K562 (cell line): ENCODE data around the gene NEMP1. TPM values are rescaled to one million over a fixed set of nuclear protein-coding genes. Genes with fewer than 3 reads are reported as not detected.

Experiments
- ATAC-seq: fragments of 200-7000 bp; cut with Tn5 transposase; 3 replicates; pipeline ENCODE4 v1.9.1; 2020; ENCODE audit warnings: moderate library complexity
- BruUV-seq: library from RNA; stranded (reverse); fragments of 400-500 nt; replicated peaks from 2 replicates; lab custom pipeline; 2021; lab: Mats Ljungman, UMichigan
- CTCF ChIA-PET: fragments of 300-600 bp; formaldehyde crosslinking; extraction: SDS; loops from one replicate; lab custom pipeline; 2021; ENCODE audit warnings: low intra/inter-chr PET ratio; lab: Yijun Ruan, JAX
- POLR2A ChIA-PET: fragments of 300-600, 350-650 bp; sonication (Branson Sonifier 250); formaldehyde crosslinking; extraction: SDS; loops from one replicate; lab custom pipeline; 2021; ENCODE audit warnings: antibody characterized with exemption, inconsistent platforms; lab: Yijun Ruan, JAX
- DNase-seq, 4 experiments: peaks; one replicate each; pipeline versions ENCODE4 v3.0.0 to v3.0.0-alpha.2; 2011 to 2018; ENCODE audit warnings: low spot score in 3 of 4, mixed read lengths in 3 of 4; ENCODE audit errors: extremely low read depth in 1 of 4
- FAIRE-seq: peaks from 2 replicates; lab custom pipeline; 2011; peaks lifted over from hg19 to GRCh38; lab: Jason Lieb, UNC
- H2AFZ ChIP-seq: 2 replicates; pipeline ENCODE4 v1.6.0; 2011; ENCODE audit warnings: low read depth, low read length, control low read depth, inconsistent platforms
- H3K27ac ChIP-seq: fragments of 200-600 bp; 3 replicates; pipeline ENCODE4 v1.8.0; 2011; ENCODE audit warnings: low read depth, mild to moderate bottlenecking, control low read depth, inconsistent platforms, low read length, moderate library complexity, mixed read lengths; ENCODE audit errors: extremely low read depth
- H3K27me3 ChIP-seq, 2 experiments: fragments of 300-600 bp in 1 of 2; 2 replicates in 1 of 2; 3 replicates in 1 of 2; pipeline versions ENCODE4 v1.6.0 to v1.8.0; 2011; ENCODE audit warnings: inconsistent platforms in 2 of 2, low read length in 2 of 2, mild to moderate bottlenecking in 1 of 2, mixed read lengths in 1 of 2, moderate library complexity in 1 of 2; ENCODE audit not compliant: control insufficient read depth in 2 of 2, insufficient read depth in 2 of 2
- H3K36me3 ChIP-seq: fragments of 300-600 bp; 3 replicates; pipeline ENCODE4 v1.8.0; 2011; ENCODE audit warnings: mild to moderate bottlenecking, low read length, inconsistent platforms; ENCODE audit not compliant: control insufficient read depth, insufficient read depth
- H3K4me1 ChIP-seq, 2 experiments: fragments of 200-600 bp in 1 of 2; replicated peaks in 1 of 2; 2 replicates in 1 of 2; 3 replicates in 1 of 2; pipeline versions ENCODE4 v1.5.1 to v1.8.0; 2011; ENCODE audit warnings: inconsistent platforms in 2 of 2, low read length in 2 of 2, mild to moderate bottlenecking in 1 of 2, mixed read lengths in 1 of 2, moderate library complexity in 1 of 2; ENCODE audit not compliant: control insufficient read depth in 2 of 2, insufficient read depth in 2 of 2
- H3K4me2 ChIP-seq: 2 replicates; pipeline ENCODE4 v1.6.1; 2011; ENCODE audit warnings: low read length, control low read depth, inconsistent platforms, mixed read lengths; ENCODE audit not compliant: insufficient read depth
- H3K4me3 ChIP-seq: fragments of 200-600 bp; sonication (generic), shearing (Covaris generic); 2 replicates; pipeline ENCODE4 v1.5.1; 2016; ENCODE audit warnings: control low read depth, inconsistent platforms
- H3K79me2 ChIP-seq: fragments of 200-600 bp; 3 replicates; pipeline ENCODE4 v1.8.0; 2011; ENCODE audit warnings: low read length, inconsistent platforms; ENCODE audit not compliant: control insufficient read depth, insufficient read depth
- H3K9ac ChIP-seq, 2 experiments: 2 replicates each; pipeline versions ENCODE4 v1.6.0 to v1.6.1; 2011; ENCODE audit warnings: low read depth in 2 of 2, low read length in 2 of 2, control low read depth in 1 of 2, inconsistent platforms in 1 of 2, mild to moderate bottlenecking in 1 of 2, mixed read lengths in 1 of 2; ENCODE audit not compliant: insufficient read depth in 1 of 2
- H3K9me1 ChIP-seq: one replicate; pipeline ENCODE4 v1.6.0; 2011; ENCODE audit warnings: inconsistent platforms, mild to moderate bottlenecking, low read length, moderate library complexity; ENCODE audit not compliant: control insufficient read depth, insufficient read depth
- H3K9me3 ChIP-seq: replicated peaks from 2 replicates; pipeline ENCODE4 v1.5.1; 2011; ENCODE audit warnings: low read depth, low read length, inconsistent platforms; ENCODE audit not compliant: control insufficient read depth, insufficient read depth
- H4K20me1 ChIP-seq: replicated peaks from 2 replicates; pipeline ENCODE4 v1.6.1; 2011; ENCODE audit warnings: low read length, inconsistent platforms, mixed read lengths; ENCODE audit not compliant: control insufficient read depth, insufficient read depth
- BHLHE40 ChIP-seq: IDR thresholded peaks from 2 replicates; pipeline ENCODE4 v1.6.1; 2011; ENCODE audit warnings: low read length, improper control_type of control experiment
- EGR1 ChIP-seq: fragments of 450-650 bp; conservative IDR thresholded peaks from 2 replicates; pipeline ENCODE4 v1.6.1; 2017; ENCODE audit warnings: mild to moderate bottlenecking
- KDM1A ChIP-seq, 2 experiments: fragments of 450-650 bp; IDR thresholded peaks; 2 replicates each; pipeline ENCODE4 v1.6.1; 2016; ENCODE audit warnings: mild to moderate bottlenecking in 2 of 2
- KLF10 ChIP-seq: fragments of 250-450 bp; sonication (Bioruptor Pico); IDR thresholded peaks from 2 replicates; pipeline ENCODE4 v1.6.1; 2021; ENCODE audit warnings: matching md5 sums
- NFRKB ChIP-seq: fragments of 450-650 bp; IDR thresholded peaks from 2 replicates; pipeline ENCODE4 v1.6.1; 2016; ENCODE audit warnings: low read depth
- SRSF7 ChIP-seq: fragments of 200-400 bp; formaldehyde crosslinking; optimal IDR thresholded peaks from 2 replicates; pipeline ENCODE3; 2017; ENCODE audit warnings: mild to moderate bottlenecking, low read depth, low read length
- ZBTB17 ChIP-seq: fragments of 450-650 bp; formaldehyde crosslinking; IDR thresholded peaks from 2 replicates; pipeline ENCODE4 v1.4.0; 2020; ENCODE audit warnings: mild to moderate bottlenecking
- ZNF174 ChIP-seq: fragments of 250-450 bp; sonication (Bioruptor Pico); IDR thresholded peaks from 2 replicates; pipeline ENCODE4 v1.4.0; 2020; ENCODE audit warnings: mild to moderate bottlenecking
- ZNF253 ChIP-seq: fragments of 250-450 bp; sonication (Bioruptor Pico); conservative IDR thresholded peaks from 2 replicates; pipeline ENCODE4 v1.6.1; 2021; ENCODE audit warnings: mild to moderate bottlenecking
- WGBS: fragments of 100-300 bp; shearing (Covaris generic); methylation state at CpG from one replicate; pipeline ENCODE4 v1.1.6; 2016; ENCODE audit warnings: low coverage, mixed read lengths; ENCODE audit not compliant: insufficient coverage; ENCODE audit errors: missing lambda C conversion rate; 5-methylcytosine and 5-hydroxymethylcytosine counted together
- in situ Hi-C: fragments of 300-500 bp; cut with MboI; formaldehyde crosslinking; loops from 4 replicates; pipeline ENCODE4 v1.15.0; 2018; ENCODE audit warnings: inconsistent platforms, mixed read lengths
- intact Hi-C: fragments of 100-400 bp; cut with micrococcal nuclease; formaldehyde crosslinking; loops from 2 replicates; pipeline ENCODE4 v1.14.2; 2022
- polyA plus RNA-seq, 8 experiments: library from polyadenylated mRNA; depleted of rRNA in 4 of 8; stranded (reverse) in 5 of 8; unstranded in 3 of 8; fragments of >200 nt; fragmentation: Nextera tagmentation in 2 of 8; fragmentation: Illumina TruSeq in 1 of 8; extraction: Ambion mirVana in 2 of 8; extraction: Trizol in 1 of 8; gene quantifications; 2 replicates each; pipeline versions ENCODE4 v1.2.1 to v1.2.3, GENCODE V29; 2011 to 2014; ENCODE audit warnings: inconsistent platforms in 1 of 8, missing spikeins in 1 of 8
- total RNA-seq, 7 experiments: library from RNA; depleted of rRNA in 6 of 7; stranded (reverse); fragments of >200 nt in 6 of 7; fragmentation: Illumina TruSeq in 2 of 7; extraction: Trizol in 2 of 7; gene quantifications; 2 replicates each; pipeline versions ENCODE4 v1.2.1 to v1.2.3, GENCODE V29; 2011 to 2021; ENCODE audit warnings: low replicate concordance in 1 of 7
- TF ChIP-seq, protein P1 (sequence below): sonication (generic); formaldehyde crosslinking; IDR thresholded peaks from 2 replicates; pipeline ENCODE4 v1.8.1; 2023; ENCODE audit warnings: mild to moderate bottlenecking, missing genetic modification reagents
- TF ChIP-seq, protein P2 (sequence below): sonication (generic); formaldehyde crosslinking; IDR thresholded peaks from 2 replicates; pipeline ENCODE4 v1.5.0; 2020; ENCODE audit warnings: missing genetic modification reagents
- TF ChIP-seq, protein P3 (sequence below): sonication (generic); formaldehyde crosslinking; IDR thresholded peaks from 2 replicates; pipeline ENCODE4 v1.8.0; 2022; ENCODE audit warnings: mild to moderate bottlenecking, missing genetic modification reagents
- TF ChIP-seq, protein P4 (sequence below): conservative IDR thresholded peaks from 2 replicates; pipeline ENCODE4 v1.6.1; 2011; ENCODE audit warnings: low read depth, mild to moderate bottlenecking, low read length; ENCODE audit not compliant: control insufficient read depth

NEMP1 gene
- total and polyA plus RNA-seq, 9 of the 15 experiments (the other 6 are each of a cell fraction or from before 2014, with no cell fraction given): 9.5 to 82.2 (median 41.2) TPM

DNA sequence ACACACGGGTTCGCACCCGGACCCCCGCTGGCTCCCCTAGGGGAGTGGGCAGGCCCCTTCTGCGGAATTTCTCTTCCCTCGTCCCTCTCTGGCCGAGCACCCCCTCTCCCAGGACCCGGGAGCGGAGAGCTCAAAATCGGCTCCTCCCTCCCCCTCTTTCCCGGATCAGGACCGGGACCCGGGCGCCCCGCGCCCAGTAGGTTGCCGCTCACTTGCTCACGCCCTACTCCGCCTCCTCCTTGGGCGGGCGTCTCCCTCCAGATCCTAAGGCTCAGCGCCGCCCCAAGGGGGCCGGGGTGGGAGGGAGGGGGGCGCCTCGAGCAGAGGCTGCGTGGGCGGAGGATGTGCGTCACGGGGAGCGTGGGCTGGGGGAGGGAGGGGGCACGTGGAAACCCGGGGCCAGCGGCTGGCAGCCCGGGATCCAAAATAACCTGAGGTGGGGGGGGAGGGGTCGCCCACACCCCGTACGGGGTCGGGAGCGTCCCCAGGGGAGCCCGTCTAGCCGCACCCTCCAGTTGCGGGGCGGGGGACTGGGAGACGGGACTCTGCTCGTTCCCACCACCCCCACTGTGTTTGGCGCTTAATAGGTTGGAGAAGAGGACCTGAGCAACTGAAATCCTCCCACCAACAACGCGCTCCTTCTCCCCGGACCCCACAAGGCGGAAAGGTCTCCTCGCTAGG lies 8.6 kb upstream of the NEMP1 start:
- H3K9me1 ChIP-seq: no peaks in the 10 kb centered on the region
- FAIRE-seq (no peak), DNase-seq (peak; percentile 88 to 95 (median 90)), ATAC-seq (peak; percentile 76)
- intact Hi-C loops (loop anchor here (10.0 kb wide), 1 partner anchor 452 kb away; the partner anchor contains the start of gene BAZ2A), in situ Hi-C loops (no loop called here)
- H2AFZ ChIP-seq: peak overlapping the region; percentile 84
- peak overlapping the region; percentile 93 for H3K27ac ChIP-seq
- H3K4me1 ChIP-seq: peaks cover 29 to 60% of the 10 kb centered on the region in 2 experiments
- H3K9me3 ChIP-seq: no peaks in the 10 kb centered on the region
- H3K79me2 ChIP-seq: peaks cover 32% of the 10 kb centered on the region
- peaks cover 16% of the 10 kb centered on the region; the same call in 2 of the 3 replicates for H3K36me3 ChIP-seq
- BruUV-seq: no TSS peak
- CTCF ChIA-PET: interaction anchor here (1.3 kb wide), 2 partner anchors 18 to 25 kb away, joined by 3 read pairs; no protein-coding TSS in a partner anchor
- POLR2A ChIA-PET: interaction anchor here (0.5 to 6.0 kb wide), 5 partner anchors 7 to 372 kb away, joined by 3 to 44 read pairs (median 3); partner anchors contain the start of gene NEMP1
- H3K27me3 ChIP-seq: no peaks in the 10 kb centered on the region
- H4K20me1 ChIP-seq: peaks cover 5% of the 10 kb centered on the region
- H3K9ac ChIP-seq: peak overlapping the region; percentile 93 to 98
- H3K4me3 ChIP-seq: peak overlapping the region; percentile 73
- under 1% methylated on average over 27 of the region's 52 CpGs for WGBS
- peak overlapping the region; percentile 93 for H3K4me2 ChIP-seq
- TF ChIP-seq ZBTB17 (CRISPR knock-in tag): no peak
- no peak for TF ChIP-seq SRSF7
- TF ChIP-seq NFRKB: peak; percentile 3; the same call in 1 of the 2 replicates
- no peak for TF ChIP-seq ZNF174 (CRISPR knock-in tag)
- TF ChIP-seq, protein P1, sequence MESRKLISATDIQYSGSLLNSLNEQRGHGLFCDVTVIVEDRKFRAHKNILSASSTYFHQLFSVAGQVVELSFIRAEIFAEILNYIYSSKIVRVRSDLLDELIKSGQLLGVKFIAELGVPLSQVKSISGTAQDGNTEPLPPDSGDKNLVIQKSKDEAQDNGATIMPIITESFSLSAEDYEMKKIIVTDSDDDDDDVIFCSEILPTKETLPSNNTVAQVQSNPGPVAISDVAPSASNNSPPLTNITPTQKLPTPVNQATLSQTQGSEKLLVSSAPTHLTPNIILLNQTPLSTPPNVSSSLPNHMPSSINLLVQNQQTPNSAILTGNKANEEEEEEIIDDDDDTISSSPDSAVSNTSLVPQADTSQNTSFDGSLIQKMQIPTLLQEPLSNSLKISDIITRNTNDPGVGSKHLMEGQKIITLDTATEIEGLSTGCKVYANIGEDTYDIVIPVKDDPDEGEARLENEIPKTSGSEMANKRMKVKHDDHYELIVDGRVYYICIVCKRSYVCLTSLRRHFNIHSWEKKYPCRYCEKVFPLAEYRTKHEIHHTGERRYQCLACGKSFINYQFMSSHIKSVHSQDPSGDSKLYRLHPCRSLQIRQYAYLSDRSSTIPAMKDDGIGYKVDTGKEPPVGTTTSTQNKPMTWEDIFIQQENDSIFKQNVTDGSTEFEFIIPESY (CRISPR knock-in tag): no peak
- peak; percentile 94; the same call in 1 of the 2 replicates for TF ChIP-seq EGR1
- TF ChIP-seq, protein P2, sequence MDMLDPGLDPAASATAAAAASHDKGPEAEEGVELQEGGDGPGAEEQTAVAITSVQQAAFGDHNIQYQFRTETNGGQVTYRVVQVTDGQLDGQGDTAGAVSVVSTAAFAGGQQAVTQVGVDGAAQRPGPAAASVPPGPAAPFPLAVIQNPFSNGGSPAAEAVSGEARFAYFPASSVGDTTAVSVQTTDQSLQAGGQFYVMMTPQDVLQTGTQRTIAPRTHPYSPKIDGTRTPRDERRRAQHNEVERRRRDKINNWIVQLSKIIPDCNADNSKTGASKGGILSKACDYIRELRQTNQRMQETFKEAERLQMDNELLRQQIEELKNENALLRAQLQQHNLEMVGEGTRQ (CRISPR knock-in tag): peak; percentile 3; the same call in 1 of the 2 replicates
- TF ChIP-seq BHLHE40: peak; percentile 50; the same call in 1 of the 2 replicates
- TF ChIP-seq KLF10 (CRISPR knock-in tag): no peak
- TF ChIP-seq KDM1A (IDR thresholded peaks at IDR 0.05): 0 out of 4 replicates have a peak, but pooled peaks of 1 of the 2 experiments have one; percentile 5
- TF ChIP-seq ZNF253 (CRISPR knock-in tag): no peak
- TF ChIP-seq, protein P3, sequence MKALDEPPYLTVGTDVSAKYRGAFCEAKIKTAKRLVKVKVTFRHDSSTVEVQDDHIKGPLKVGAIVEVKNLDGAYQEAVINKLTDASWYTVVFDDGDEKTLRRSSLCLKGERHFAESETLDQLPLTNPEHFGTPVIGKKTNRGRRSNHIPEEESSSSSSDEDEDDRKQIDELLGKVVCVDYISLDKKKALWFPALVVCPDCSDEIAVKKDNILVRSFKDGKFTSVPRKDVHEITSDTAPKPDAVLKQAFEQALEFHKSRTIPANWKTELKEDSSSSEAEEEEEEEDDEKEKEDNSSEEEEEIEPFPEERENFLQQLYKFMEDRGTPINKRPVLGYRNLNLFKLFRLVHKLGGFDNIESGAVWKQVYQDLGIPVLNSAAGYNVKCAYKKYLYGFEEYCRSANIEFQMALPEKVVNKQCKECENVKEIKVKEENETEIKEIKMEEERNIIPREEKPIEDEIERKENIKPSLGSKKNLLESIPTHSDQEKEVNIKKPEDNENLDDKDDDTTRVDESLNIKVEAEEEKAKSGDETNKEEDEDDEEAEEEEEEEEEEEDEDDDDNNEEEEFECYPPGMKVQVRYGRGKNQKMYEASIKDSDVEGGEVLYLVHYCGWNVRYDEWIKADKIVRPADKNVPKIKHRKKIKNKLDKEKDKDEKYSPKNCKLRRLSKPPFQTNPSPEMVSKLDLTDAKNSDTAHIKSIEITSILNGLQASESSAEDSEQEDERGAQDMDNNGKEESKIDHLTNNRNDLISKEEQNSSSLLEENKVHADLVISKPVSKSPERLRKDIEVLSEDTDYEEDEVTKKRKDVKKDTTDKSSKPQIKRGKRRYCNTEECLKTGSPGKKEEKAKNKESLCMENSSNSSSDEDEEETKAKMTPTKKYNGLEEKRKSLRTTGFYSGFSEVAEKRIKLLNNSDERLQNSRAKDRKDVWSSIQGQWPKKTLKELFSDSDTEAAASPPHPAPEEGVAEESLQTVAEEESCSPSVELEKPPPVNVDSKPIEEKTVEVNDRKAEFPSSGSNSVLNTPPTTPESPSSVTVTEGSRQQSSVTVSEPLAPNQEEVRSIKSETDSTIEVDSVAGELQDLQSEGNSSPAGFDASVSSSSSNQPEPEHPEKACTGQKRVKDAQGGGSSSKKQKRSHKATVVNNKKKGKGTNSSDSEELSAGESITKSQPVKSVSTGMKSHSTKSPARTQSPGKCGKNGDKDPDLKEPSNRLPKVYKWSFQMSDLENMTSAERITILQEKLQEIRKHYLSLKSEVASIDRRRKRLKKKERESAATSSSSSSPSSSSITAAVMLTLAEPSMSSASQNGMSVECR (CRISPR knock-in tag): 0 out of 2 replicates have a peak, but pooled peaks have one; percentile 16
- TF ChIP-seq, protein P4, sequence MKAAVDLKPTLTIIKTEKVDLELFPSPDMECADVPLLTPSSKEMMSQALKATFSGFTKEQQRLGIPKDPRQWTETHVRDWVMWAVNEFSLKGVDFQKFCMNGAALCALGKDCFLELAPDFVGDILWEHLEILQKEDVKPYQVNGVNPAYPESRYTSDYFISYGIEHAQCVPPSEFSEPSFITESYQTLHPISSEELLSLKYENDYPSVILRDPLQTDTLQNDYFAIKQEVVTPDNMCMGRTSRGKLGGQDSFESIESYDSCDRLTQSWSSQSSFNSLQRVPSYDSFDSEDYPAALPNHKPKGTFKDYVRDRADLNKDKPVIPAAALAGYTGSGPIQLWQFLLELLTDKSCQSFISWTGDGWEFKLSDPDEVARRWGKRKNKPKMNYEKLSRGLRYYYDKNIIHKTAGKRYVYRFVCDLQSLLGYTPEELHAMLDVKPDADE: no peak; the same call in none of the 2 replicates
